ENCODE data around the gene TMEM255A. TPM values are rescaled to one million over a fixed set of nuclear protein-coding genes. Genes with fewer than 3 reads are reported as not detected.

TMEM255A gene
- total RNA-seq, 1 donor from 2014 or later, result 1.5 TPM

GRCh38 chrX:120244735-120245498 lies 66.3 kb downstream of the TMEM255A start:
- H3K4me1 ChIP-seq, result no peaks in the 10 kb centered on the region
- ATAC-seq, result peak; percentile 97
- DNase-seq, result peak; percentile 81
- H3K4me3 ChIP-seq, result peak overlapping the region; percentile 64
- H3K36me3 ChIP-seq, result no peaks in the 10 kb centered on the region
- H3K9me3 ChIP-seq, result no peaks in the 10 kb centered on the region
- peak overlapping the region; percentile 90 for H3K27ac ChIP-seq
- TF ChIP-seq, protein P1, sequence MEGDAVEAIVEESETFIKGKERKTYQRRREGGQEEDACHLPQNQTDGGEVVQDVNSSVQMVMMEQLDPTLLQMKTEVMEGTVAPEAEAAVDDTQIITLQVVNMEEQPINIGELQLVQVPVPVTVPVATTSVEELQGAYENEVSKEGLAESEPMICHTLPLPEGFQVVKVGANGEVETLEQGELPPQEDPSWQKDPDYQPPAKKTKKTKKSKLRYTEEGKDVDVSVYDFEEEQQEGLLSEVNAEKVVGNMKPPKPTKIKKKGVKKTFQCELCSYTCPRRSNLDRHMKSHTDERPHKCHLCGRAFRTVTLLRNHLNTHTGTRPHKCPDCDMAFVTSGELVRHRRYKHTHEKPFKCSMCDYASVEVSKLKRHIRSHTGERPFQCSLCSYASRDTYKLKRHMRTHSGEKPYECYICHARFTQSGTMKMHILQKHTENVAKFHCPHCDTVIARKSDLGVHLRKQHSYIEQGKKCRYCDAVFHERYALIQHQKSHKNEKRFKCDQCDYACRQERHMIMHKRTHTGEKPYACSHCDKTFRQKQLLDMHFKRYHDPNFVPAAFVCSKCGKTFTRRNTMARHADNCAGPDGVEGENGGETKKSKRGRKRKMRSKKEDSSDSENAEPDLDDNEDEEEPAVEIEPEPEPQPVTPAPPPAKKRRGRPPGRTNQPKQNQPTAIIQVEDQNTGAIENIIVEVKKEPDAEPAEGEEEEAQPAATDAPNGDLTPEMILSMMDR (IDR thresholded peaks at IDR 0.05), result no peak
- intact Hi-C loops (cut with DNase I), result no loop called here
- no peaks in the 10 kb centered on the region for H3K27me3 ChIP-seq

DNA sequence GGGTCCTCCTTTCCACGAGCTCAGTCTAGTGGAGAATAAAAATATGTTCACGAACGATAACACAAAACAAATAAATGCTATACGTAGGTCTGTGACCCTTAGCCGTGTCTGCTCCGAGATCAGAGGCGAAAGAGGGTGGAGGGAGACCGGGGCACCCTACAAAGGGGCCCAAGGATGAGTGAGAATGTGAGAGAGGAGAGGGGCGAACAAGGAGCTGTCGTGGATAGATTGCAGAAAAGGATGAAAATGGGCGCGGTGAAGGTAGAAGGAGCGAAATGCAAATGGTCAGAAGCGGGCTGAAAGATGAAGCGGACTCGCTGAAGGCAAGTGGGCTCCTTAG lies 66.9 kb downstream of the TMEM255A start:
- Histone ChIP-seq H3K27me3 (no peaks in the 10 kb centered on the region), H3K4me1 (no peaks in the 10 kb centered on the region), H3K9me3 (no peaks in the 10 kb centered on the region), H3K36me3 (no peaks in the 10 kb centered on the region), H3K4me3 (peak overlapping the region; percentile 64), H3K27ac (peak overlapping the region; percentile 90)
- TF ChIP-seq, protein P1 (IDR thresholded peaks at IDR 0.05), result no peak
- intact Hi-C loops (cut with DNase I), result no loop called here
- ATAC-seq, result no peak
- DNase-seq, result no peak

DNA sequence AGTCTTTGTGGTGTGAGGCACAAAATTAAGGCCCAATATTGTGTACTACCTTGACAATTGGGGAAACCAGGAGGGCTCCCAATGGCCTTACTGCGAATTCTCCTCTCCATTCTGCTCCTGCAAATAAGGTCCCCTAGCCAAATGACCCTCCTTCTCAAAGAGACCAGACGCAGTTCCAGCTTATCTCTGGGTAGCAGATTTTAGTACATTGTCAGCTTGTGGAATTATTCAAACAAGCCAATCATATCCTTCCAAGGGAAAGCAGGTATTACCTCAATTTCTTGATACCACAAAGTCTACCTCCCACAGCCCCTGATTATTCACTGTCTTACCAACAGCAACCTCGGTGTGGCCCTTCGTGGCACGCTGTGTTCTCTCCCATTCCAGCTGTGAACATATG lies 68.4 kb downstream of the TMEM255A start:
- no peak for ATAC-seq
- no peak overlapping the region for H3K27ac ChIP-seq
- no peaks in the 10 kb centered on the region for H3K27me3 ChIP-seq
- no peaks in the 10 kb centered on the region for H3K9me3 ChIP-seq
- no peaks in the 10 kb centered on the region for H3K36me3 ChIP-seq
- intact Hi-C loops (cut with DNase I), result no loop called here
- H3K4me3 ChIP-seq, result no peak overlapping the region
- H3K4me1 ChIP-seq, result no peaks in the 10 kb centered on the region
- no peak for DNase-seq
- TF ChIP-seq, protein P1 (IDR thresholded peaks at IDR 0.05), result no peak

- Histone ChIP-seq H3K9me3 (no peaks in the 10 kb centered on the region), H3K36me3 (no peaks in the 10 kb centered on the region), H3K4me1 (no peaks in the 10 kb centered on the region), H3K27me3 (no peaks in the 10 kb centered on the region), H3K4me3 (no peak overlapping the region), H3K27ac (no peak overlapping the region)
- DNase-seq (no peak), ATAC-seq (no peak)
- intact Hi-C loops (cut with DNase I), result no loop called here
- TF ChIP-seq, protein P1 (IDR thresholded peaks at IDR 0.05), result no peak
Observed at GRCh38 chrX:120238933-120239332, 72.3 kb downstream of the TMEM255A start.

DNA sequence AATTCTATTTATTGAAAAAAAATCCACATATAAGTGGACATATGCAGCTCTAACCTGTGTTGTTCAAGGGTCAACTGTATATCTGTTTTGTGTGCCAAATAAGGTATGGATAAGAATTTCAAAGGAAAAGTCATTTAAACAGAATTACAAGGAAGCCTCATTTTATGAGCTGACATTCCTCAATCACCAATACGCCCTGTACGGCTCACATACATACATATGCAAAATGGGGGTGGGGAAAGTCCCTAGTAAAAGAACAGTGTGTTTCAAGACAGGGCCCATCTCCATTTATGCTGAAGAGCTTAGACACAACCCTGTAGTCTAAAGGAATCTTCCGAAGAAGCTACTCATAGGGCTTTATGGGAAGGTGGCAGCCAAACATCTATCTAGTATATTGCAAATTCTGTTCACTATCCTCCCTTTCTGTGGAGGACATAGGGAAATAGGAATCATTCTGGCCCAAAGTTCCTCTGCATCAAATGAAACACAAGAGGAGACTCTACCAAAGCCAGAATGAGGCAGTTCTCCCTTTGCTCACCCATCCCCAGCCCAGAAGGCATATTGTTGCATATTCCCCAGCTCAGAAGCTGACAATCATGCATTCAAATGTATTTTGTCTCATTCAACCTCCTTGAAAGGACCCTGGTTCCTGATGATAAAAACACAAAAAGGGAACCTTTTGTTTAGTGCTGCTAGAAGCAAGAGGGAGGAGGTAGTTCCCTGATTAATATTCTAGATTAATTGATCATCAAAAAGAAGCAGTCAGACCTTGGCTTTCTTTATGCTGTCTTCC lies 74.4 kb downstream of the TMEM255A start:
- H3K4me1 ChIP-seq, result no peaks in the 10 kb centered on the region
- no peaks in the 10 kb centered on the region for H3K36me3 ChIP-seq
- no peak for ATAC-seq
- intact Hi-C loops (cut with DNase I), result no loop called here
- H3K9me3 ChIP-seq, result no peaks in the 10 kb centered on the region
- H3K27ac ChIP-seq, result no peak overlapping the region
- no peak for DNase-seq
- H3K27me3 ChIP-seq, result no peaks in the 10 kb centered on the region
- TF ChIP-seq, protein P1 (IDR thresholded peaks at IDR 0.05), result no peak
- no peak overlapping the region for H3K4me3 ChIP-seq
